OCI-LY7 (cell line): Measurements from ENCODE around the gene ST8SIA5. TPM values are rescaled to one million over a fixed set of nuclear protein-coding genes. Genes with fewer than 3 reads are reported as not detected.

Source experiments
- BruUV-seq: library from RNA; stranded (reverse); fragments of 400-500 nt; replicated peaks from 2 replicates; lab custom pipeline; 2021; lab: Mats Ljungman, UMichigan
- CTCF ChIA-PET: fragments of 300-600 bp; sonication (Branson Sonifier 250); formaldehyde crosslinking; loops from one replicate; lab custom pipeline; 2022; ENCODE audit warnings: antibody characterized with exemption; ENCODE audit not compliant: unreplicated experiment; lab: Charles Lee
- POLR2A ChIA-PET: fragments of 300-600 bp; sonication (Branson Sonifier 250); formaldehyde crosslinking; loops from one replicate; lab custom pipeline; 2022; ENCODE audit warnings: antibody characterized with exemption; lab: Charles Lee
- DNase-seq: peaks from one replicate; pipeline ENCODE4 v3.0.0-alpha.2; 2015; ENCODE audit warnings: low spot score
- H2AFZ ChIP-seq: fragments of 200-600 bp; sonication (generic), shearing (Covaris generic); 2 replicates; pipeline ENCODE4 v1.6.1; 2014; ENCODE audit warnings: mild to moderate bottlenecking, antibody characterized with exemption, low read length, moderate library complexity
- H3K27ac ChIP-seq: fragments of 200-600 bp; sonication (generic); 2 replicates; pipeline ENCODE4 v1.5.1; 2014; ENCODE audit warnings: mixed run types, low read depth, mild to moderate bottlenecking, moderate library complexity, low read length, inconsistent platforms; ENCODE audit not compliant: poor library complexity, severe bottlenecking
- H3K36me3 ChIP-seq: fragments of 200-600 bp; sonication (generic); 2 replicates; pipeline ENCODE4 v1.6.1; 2014; ENCODE audit warnings: mild to moderate bottlenecking, antibody characterized with exemption, low read length, moderate library complexity, mixed read lengths; ENCODE audit not compliant: insufficient read depth
- H3K4me1 ChIP-seq: fragments of 200-600 bp; sonication (generic); 2 replicates; pipeline ENCODE4 v1.5.1; 2014; ENCODE audit warnings: mild to moderate bottlenecking, low read length; ENCODE audit not compliant: insufficient read depth, poor library complexity, severe bottlenecking
- H3K4me2 ChIP-seq: fragments of 200-600 bp; sonication (generic); 2 replicates; pipeline ENCODE4 v1.6.1; 2014; ENCODE audit warnings: mild to moderate bottlenecking, low read length
- H3K4me3 ChIP-seq: fragments of 200-600 bp; sonication (generic); 2 replicates; pipeline ENCODE4 v1.5.1; 2014; ENCODE audit warnings: mild to moderate bottlenecking, low read depth, low read length; ENCODE audit not compliant: poor library complexity, severe bottlenecking
- H3K79me2 ChIP-seq: fragments of 200-600 bp; sonication (generic); 2 replicates; pipeline ENCODE4 v1.6.1; 2016; ENCODE audit warnings: low read depth, mild to moderate bottlenecking, low read length, moderate library complexity, mixed read lengths; ENCODE audit not compliant: insufficient read depth
- H3K9me2 ChIP-seq: fragments of 200-600 bp; sonication (generic); 2 replicates; pipeline ENCODE4 v1.6.1; 2016; ENCODE audit warnings: mild to moderate bottlenecking, low read length, mixed read lengths; ENCODE audit not compliant: insufficient read depth
- H3K9me3 ChIP-seq: fragments of 200-600 bp; sonication (generic); 2 replicates; pipeline ENCODE4 v1.6.1; 2014; ENCODE audit warnings: mild to moderate bottlenecking, mixed run types, low read length, mixed read lengths
- H4K20me1 ChIP-seq: fragments of 200-600 bp; sonication (generic); 2 replicates; pipeline ENCODE4 v1.6.1; 2014; ENCODE audit warnings: mild to moderate bottlenecking, antibody characterized with exemption, low read length, moderate library complexity, mixed read lengths; ENCODE audit not compliant: insufficient read depth
- CTCF ChIP-seq: fragments of 200-600 bp; sonication (generic); conservative IDR thresholded peaks from 2 replicates; pipeline ENCODE4 v1.5.1; 2014; ENCODE audit warnings: mild to moderate bottlenecking, antibody characterized with exemption, low read length, moderate library complexity, mixed read lengths
- EZH2phosphoT487 ChIP-seq: fragments of 200-600 bp; sonication (generic); IDR thresholded peaks from 2 replicates; pipeline ENCODE4 v1.6.1; 2018; ENCODE audit warnings: low read depth, borderline replicate concordance, mild to moderate bottlenecking, mixed run types, antibody characterized with exemption, low read length, moderate library complexity, mixed read lengths
- intact Hi-C: fragments of 100-400 bp; cut with micrococcal nuclease; formaldehyde crosslinking; loops from one replicate; pipeline ENCODE4 v1.10.0; 2022; ENCODE audit not compliant: unreplicated experiment
- total RNA-seq, 2 experiments: library from RNA; depleted of rRNA in 1 of 2; stranded (reverse); fragments of >200 nt in 1 of 2; shearing (Covaris generic) in 1 of 2; gene quantifications; 2 replicates each; pipeline ENCODE4 v1.2.3, GENCODE V29; 2014 to 2022

The ST8SIA5 gene
- total RNA-seq, 2 experiments from 2014 or later, result 0.28 TPM; not detected in 1

GRCh38 chr18:46702471-46702870 lies 54.4 kb downstream of the ST8SIA5 start:
- CTCF ChIA-PET, result no interaction called here
- TF ChIP-seq CTCF (no peak), EZH2phosphoT487 (no peak)
- Histone ChIP-seq H3K9me3 (no peaks in the 10 kb centered on the region), H3K9me2 (no peaks in the 10 kb centered on the region), H3K4me3 (no peak overlapping the region), H2AFZ (no peak overlapping the region), H3K4me1 (peaks cover 15% of the 10 kb centered on the region), H3K4me2 (no peak overlapping the region), H3K79me2 (no peaks in the 10 kb centered on the region), H3K27ac (no peak overlapping the region), H4K20me1 (no peaks in the 10 kb centered on the region), H3K36me3 (no peaks in the 10 kb centered on the region)
- POLR2A ChIA-PET, result interaction anchor here (0.7 to 1.1 kb wide), 2 partner anchors 8 to 12 kb away, joined by 4 read pairs; no protein-coding TSS in a partner anchor
- BruUV-seq, result no TSS peak
- intact Hi-C loops, result no loop called here
- DNase-seq, result no peak

GRCh38 chr18:46700066-46700824 lies 56.6 kb downstream of the ST8SIA5 start:
- Histone ChIP-seq H3K4me3 (no peak overlapping the region), H3K27ac (no peak overlapping the region), H3K36me3 (no peaks in the 10 kb centered on the region), H4K20me1 (no peaks in the 10 kb centered on the region), H2AFZ (no peak overlapping the region), H3K4me1 (no peaks in the 10 kb centered on the region), H3K79me2 (no peaks in the 10 kb centered on the region), H3K4me2 (no peak overlapping the region), H3K9me3 (no peaks in the 10 kb centered on the region), H3K9me2 (no peaks in the 10 kb centered on the region)
- DNase-seq, result no peak
- BruUV-seq, result no TSS peak
- TF ChIP-seq EZH2phosphoT487 (no peak), CTCF (no peak)
- intact Hi-C loops, result no loop called here
- ChIA-PET CTCF (no interaction called here), POLR2A (no interaction called here)

GRCh38 chr18:46696702-46697101 lies 60.2 kb downstream of the ST8SIA5 start:
- Histone ChIP-seq H3K36me3 (no peaks in the 10 kb centered on the region), H3K79me2 (no peaks in the 10 kb centered on the region), H3K4me1 (no peaks in the 10 kb centered on the region), H4K20me1 (no peaks in the 10 kb centered on the region), H3K9me3 (no peaks in the 10 kb centered on the region), H3K4me3 (no peak overlapping the region), H2AFZ (no peak overlapping the region), H3K9me2 (no peaks in the 10 kb centered on the region), H3K4me2 (no peak overlapping the region), H3K27ac (no peak overlapping the region)
- no peak for DNase-seq
- POLR2A ChIA-PET, result interaction anchor here (0.6 to 0.7 kb wide), 2 partner anchors 15 to 19 kb away, joined by 3 read pairs; no protein-coding TSS in a partner anchor
- BruUV-seq, result no TSS peak
- intact Hi-C loops, result no loop called here
- CTCF ChIA-PET, result no interaction called here
- TF ChIP-seq CTCF, result no peak
- TF ChIP-seq EZH2phosphoT487, result no peak
